OCI-LY7 (cell line): ENCODE results near the gene PXDN. TPM values are rescaled to one million over a fixed set of nuclear protein-coding genes. Genes with fewer than 3 reads are reported as not detected.
"Not testable (repeated sequence)": the region's sequence is repeated elsewhere in the genome, so short reads cannot be mapped to it uniquely, and the experiment has no call there.

Experiments
- BruUV-seq: library from RNA; stranded (reverse); fragments of 400-500 nt; replicated peaks from 2 replicates; lab custom pipeline; 2021; lab: Mats Ljungman, UMichigan
- CTCF ChIA-PET: fragments of 300-600 bp; sonication (Branson Sonifier 250); formaldehyde crosslinking; loops from one replicate; lab custom pipeline; 2022; ENCODE audit warnings: antibody characterized with exemption; ENCODE audit not compliant: unreplicated experiment; lab: Charles Lee
- POLR2A ChIA-PET: fragments of 300-600 bp; sonication (Branson Sonifier 250); formaldehyde crosslinking; loops from one replicate; lab custom pipeline; 2022; ENCODE audit warnings: antibody characterized with exemption; lab: Charles Lee
- DNase-seq: peaks from one replicate; pipeline ENCODE4 v3.0.0-alpha.2; 2015; ENCODE audit warnings: low spot score
- H2AFZ ChIP-seq: fragments of 200-600 bp; sonication (generic), shearing (Covaris generic); 2 replicates; pipeline ENCODE4 v1.6.1; 2014; ENCODE audit warnings: mild to moderate bottlenecking, antibody characterized with exemption, low read length, moderate library complexity
- H3K27ac ChIP-seq: fragments of 200-600 bp; sonication (generic); 2 replicates; pipeline ENCODE4 v1.5.1; 2014; ENCODE audit warnings: mixed run types, low read depth, mild to moderate bottlenecking, moderate library complexity, low read length, inconsistent platforms; ENCODE audit not compliant: poor library complexity, severe bottlenecking
- H3K36me3 ChIP-seq: fragments of 200-600 bp; sonication (generic); 2 replicates; pipeline ENCODE4 v1.6.1; 2014; ENCODE audit warnings: mild to moderate bottlenecking, antibody characterized with exemption, low read length, moderate library complexity, mixed read lengths; ENCODE audit not compliant: insufficient read depth
- H3K4me1 ChIP-seq: fragments of 200-600 bp; sonication (generic); 2 replicates; pipeline ENCODE4 v1.5.1; 2014; ENCODE audit warnings: mild to moderate bottlenecking, low read length; ENCODE audit not compliant: insufficient read depth, poor library complexity, severe bottlenecking
- H3K4me2 ChIP-seq: fragments of 200-600 bp; sonication (generic); 2 replicates; pipeline ENCODE4 v1.6.1; 2014; ENCODE audit warnings: mild to moderate bottlenecking, low read length
- H3K4me3 ChIP-seq: fragments of 200-600 bp; sonication (generic); 2 replicates; pipeline ENCODE4 v1.5.1; 2014; ENCODE audit warnings: mild to moderate bottlenecking, low read depth, low read length; ENCODE audit not compliant: poor library complexity, severe bottlenecking
- H3K79me2 ChIP-seq: fragments of 200-600 bp; sonication (generic); 2 replicates; pipeline ENCODE4 v1.6.1; 2016; ENCODE audit warnings: low read depth, mild to moderate bottlenecking, low read length, moderate library complexity, mixed read lengths; ENCODE audit not compliant: insufficient read depth
- H3K9me2 ChIP-seq: fragments of 200-600 bp; sonication (generic); 2 replicates; pipeline ENCODE4 v1.6.1; 2016; ENCODE audit warnings: mild to moderate bottlenecking, low read length, mixed read lengths; ENCODE audit not compliant: insufficient read depth
- H3K9me3 ChIP-seq: fragments of 200-600 bp; sonication (generic); 2 replicates; pipeline ENCODE4 v1.6.1; 2014; ENCODE audit warnings: mild to moderate bottlenecking, mixed run types, low read length, mixed read lengths
- H4K20me1 ChIP-seq: fragments of 200-600 bp; sonication (generic); 2 replicates; pipeline ENCODE4 v1.6.1; 2014; ENCODE audit warnings: mild to moderate bottlenecking, antibody characterized with exemption, low read length, moderate library complexity, mixed read lengths; ENCODE audit not compliant: insufficient read depth
- CTCF ChIP-seq: fragments of 200-600 bp; sonication (generic); conservative IDR thresholded peaks from 2 replicates; pipeline ENCODE4 v1.5.1; 2014; ENCODE audit warnings: mild to moderate bottlenecking, antibody characterized with exemption, low read length, moderate library complexity, mixed read lengths
- EZH2phosphoT487 ChIP-seq: fragments of 200-600 bp; sonication (generic); IDR thresholded peaks from 2 replicates; pipeline ENCODE4 v1.6.1; 2018; ENCODE audit warnings: low read depth, borderline replicate concordance, mild to moderate bottlenecking, mixed run types, antibody characterized with exemption, low read length, moderate library complexity, mixed read lengths
- intact Hi-C: fragments of 100-400 bp; cut with micrococcal nuclease; formaldehyde crosslinking; loops from one replicate; pipeline ENCODE4 v1.10.0; 2022; ENCODE audit not compliant: unreplicated experiment
- total RNA-seq, 2 experiments: library from RNA; depleted of rRNA in 1 of 2; stranded (reverse); fragments of >200 nt in 1 of 2; shearing (Covaris generic) in 1 of 2; gene quantifications; 2 replicates each; pipeline ENCODE4 v1.2.3, GENCODE V29; 2014 to 2022

The PXDN gene
- total RNA-seq, 2 experiments from 2014 or later: not detected

GRCh38 chr2:1681323-1682180, 62.8 kb downstream of the PXDN start:
- no peak for TF ChIP-seq CTCF
- no peak for TF ChIP-seq EZH2phosphoT487
- Histone ChIP-seq H3K27ac (no peak overlapping the region), H3K79me2 (no peaks in the 10 kb centered on the region), H3K9me3 (no peaks in the 10 kb centered on the region), H3K4me1 (no peaks in the 10 kb centered on the region), H4K20me1 (no peaks in the 10 kb centered on the region), H3K9me2 (no peaks in the 10 kb centered on the region), H3K4me3 (no peak overlapping the region), H2AFZ (no peak overlapping the region), H3K4me2 (no peak overlapping the region), H3K36me3 (no peaks in the 10 kb centered on the region)
- ChIA-PET CTCF (no interaction called here), POLR2A (no interaction called here)
- DNase-seq: no peak
- intact Hi-C loops: no loop called here
- BruUV-seq: no TSS peak

GRCh38 chr2:1681017-1681318, 63.3 kb downstream of the PXDN start:
- BruUV-seq: no TSS peak
- no peak overlapping the region for H3K4me2 ChIP-seq
- no peaks in the 10 kb centered on the region for H4K20me1 ChIP-seq
- H3K36me3 ChIP-seq: no peaks in the 10 kb centered on the region
- no peak overlapping the region for H2AFZ ChIP-seq
- no peaks in the 10 kb centered on the region for H3K79me2 ChIP-seq
- TF ChIP-seq EZH2phosphoT487 (no peak), CTCF (no peak)
- no peak overlapping the region for H3K4me3 ChIP-seq
- H3K4me1 ChIP-seq: no peaks in the 10 kb centered on the region
- no peak for DNase-seq
- ChIA-PET POLR2A (no interaction called here), CTCF (no interaction called here)
- H3K9me2 ChIP-seq: no peaks in the 10 kb centered on the region
- H3K27ac ChIP-seq: no peak overlapping the region
- intact Hi-C loops: no loop called here
- H3K9me3 ChIP-seq: no peaks in the 10 kb centered on the region

GRCh38 chr2:1680222-1681016, 63.9 kb downstream of the PXDN start:
- Histone ChIP-seq H3K4me2 (no peak overlapping the region), H4K20me1 (no peaks in the 10 kb centered on the region), H3K9me2 (no peaks in the 10 kb centered on the region), H3K4me1 (no peaks in the 10 kb centered on the region), H3K9me3 (no peaks in the 10 kb centered on the region), H3K27ac (no peak overlapping the region), H3K36me3 (no peaks in the 10 kb centered on the region), H3K4me3 (no peak overlapping the region), H2AFZ (no peak overlapping the region), H3K79me2 (no peaks in the 10 kb centered on the region)
- DNase-seq: no peak
- TF ChIP-seq CTCF: no peak
- TF ChIP-seq EZH2phosphoT487: no peak
- intact Hi-C loops: no loop called here
- ChIA-PET CTCF (no interaction called here), POLR2A (no interaction called here)
- no TSS peak for BruUV-seq

- H3K4me3 ChIP-seq, BruUV-seq, intact Hi-C loops, POLR2A ChIA-PET, H3K4me1 ChIP-seq, H2AFZ ChIP-seq, H4K20me1 ChIP-seq, H3K9me3 ChIP-seq, H3K36me3 ChIP-seq, H3K79me2 ChIP-seq, H3K9me2 ChIP-seq, DNase-seq, H3K27ac ChIP-seq, H3K4me2 ChIP-seq, CTCF ChIA-PET: not testable (repeated sequence)
These were observed 64.8 kb downstream of the PXDN start for GRCh38 chr2:1679488-1680039.
